Measurements from ENCODE around the gene PTGS1. TPM values are rescaled to one million over a fixed set of nuclear protein-coding genes. Genes with fewer than 3 reads are reported as not detected.

Gene PTGS1
- total and polyA plus RNA-seq, 2 of the 8 experiments (the other 6 are each of a cell fraction or from before 2014, with no cell fraction given) = 1.1 to 1.9 TPM

- H3K27me3 ChIP-seq (replicated peaks in 1 of 4; ENCODE audit: control insufficient read depth in 3 of 4, extremely low read depth in 1 of 4, insufficient read depth in 3 of 4, low read length in 3 of 4) = peaks cover 0 to 8% (median 3%) of the 10 kb centered on the region in 4 experiments; a peak in 4 of 7 replicates
- no peak overlapping the region for H3K23ac ChIP-seq (ENCODE audit: insufficient read length)
- no peak overlapping the region for H3K9ac ChIP-seq (replicated peaks in 1 of 4; ENCODE audit: extremely low read depth in 1 of 4, low read depth in 3 of 4, low read length in 3 of 4)
- ChIA-PET POLR2A (ENCODE audit: partially characterized antibody) (no interaction called here), CTCF (ENCODE audit: partially characterized antibody) (interaction anchor here (0.9 to 4.9 kb wide), 20 partner anchors 12 to 455 kb away, joined by 3 to 43 read pairs (median 4); no protein-coding TSS in a partner anchor)
- FAIRE-seq (no peak), DNase-seq (ENCODE audit: low read depth in 1 of 2, low spot score in 2 of 2) (no peak)
- H3K79me1 ChIP-seq (ENCODE audit: low read depth, low read length) = no peaks in the 10 kb centered on the region
- no peak overlapping the region for H3K56ac ChIP-seq (replicated peaks; ENCODE audit: insufficient read length, low read depth, low read length)
- H4K5ac ChIP-seq (ENCODE audit: insufficient read length, low read depth, low read length) = no peak overlapping the region
- no peak overlapping the region for H2BK15ac ChIP-seq (ENCODE audit: low read length)
- H3K36me3 ChIP-seq (ENCODE audit: control insufficient read depth in 2 of 4, insufficient read depth in 4 of 4, low read length in 3 of 4) = no peaks in the 10 kb centered on the region
- no peak overlapping the region for H4K91ac ChIP-seq (replicated peaks; ENCODE audit: insufficient read length, low read length)
- H2AFZ ChIP-seq (ENCODE audit: low read length) = no peak overlapping the region
- TF ChIP-seq SRF (IDR thresholded peaks at IDR 0.05; ENCODE audit: low read depth, low read length) = no peak
- TF ChIP-seq CHD2 (IDR thresholded peaks at IDR 0.05; ENCODE audit: low read length) = no peak
- no peak for TF ChIP-seq SP2 (IDR thresholded peaks at IDR 0.05; ENCODE audit: low read length)
- no peak for TF ChIP-seq SIN3A (conservative IDR thresholded peaks at IDR 0.05 in 1 of 2, IDR thresholded peaks at IDR 0.05 in 1 of 2; ENCODE audit: low read depth in 1 of 2, low read length in 2 of 2)
- TF ChIP-seq BACH1 (IDR thresholded peaks at IDR 0.05; ENCODE audit: low read length) = no peak
- no peak for TF ChIP-seq EGR1 (IDR thresholded peaks at IDR 0.05; ENCODE audit: borderline replicate concordance, low read depth, low read length)
- no peak for TF ChIP-seq RXRA (IDR thresholded peaks at IDR 0.05; ENCODE audit: insufficient read depth, low read depth, low read length)
- TF ChIP-seq POLR2AphosphoS5 (IDR thresholded peaks at IDR 0.05; ENCODE audit: low read depth, low read length) = no peak
- TF ChIP-seq EZH2 (IDR thresholded peaks at IDR 0.05; ENCODE audit: low read depth, low read length, severe bottlenecking) = no peak
- no peak for TF ChIP-seq ZNF274 (IDR thresholded peaks at IDR 0.05; ENCODE audit: borderline replicate concordance, extremely low read depth, low read length)
- TF ChIP-seq KDM5A (IDR thresholded peaks at IDR 0.05; ENCODE audit: low read length) = no peak
- TF ChIP-seq YY1 (IDR thresholded peaks at IDR 0.05; ENCODE audit: low read depth, low read length) = no peak
- no peak for TF ChIP-seq SP1 (IDR thresholded peaks at IDR 0.05; ENCODE audit: low read depth, low read length)
- no peak for TF ChIP-seq TBP (IDR thresholded peaks at IDR 0.05; ENCODE audit: low read depth, low read length)
- TF ChIP-seq BCL11A (IDR thresholded peaks at IDR 0.05; ENCODE audit: low read depth in 2 of 2, low read length in 2 of 2) = no peak
- H3K4me1 ChIP-seq (replicated peaks in 1 of 4; ENCODE audit: control insufficient read depth in 3 of 4, insufficient read depth in 4 of 4, low read length in 3 of 4) = peaks cover 12 to 21% (median 16%) of the 10 kb centered on the region in 4 experiments
- 0 out of 2 replicates have a peak overlapping the region, but pooled peaks have one; percentile 48 for H2BK20ac ChIP-seq (ENCODE audit: low read length)
- 87% methylated on average over 6 of the region's 8 CpGs; no CpG with 5 or more reads in 1 of the 2 experiments for WGBS, 2 experiments (ENCODE audit: extremely low coverage in 1 of 2, insufficient coverage in 1 of 2, insufficient read length in 1 of 2, insufficient replicate concordance in 2 of 2, low coverage in 1 of 2, low lambda C conversion rate in 2 of 2, missing lambda C conversion rate in 1 of 2)
- no peak overlapping the region for H3K4me3 ChIP-seq (ENCODE audit: extremely low read depth in 1 of 4, insufficient read depth in 2 of 4, low read depth in 3 of 4, low read length in 4 of 4)
- no peak overlapping the region for H2BK5ac ChIP-seq (ENCODE audit: low read depth, low read length)
- H2AK5ac ChIP-seq (ENCODE audit: low read depth, low read length) = no peak overlapping the region
- 0 out of 4 replicates have a peak, but pooled peaks cover 0 to 5% of the 10 kb centered on the region in 2 experiments for H3K9me3 ChIP-seq (ENCODE audit: insufficient read depth in 2 of 2, low read depth in 1 of 2, low read length in 1 of 2)
- H3K14ac ChIP-seq (ENCODE audit: insufficient read length) = no peak overlapping the region
- H3K27ac ChIP-seq (ENCODE audit: low read depth, low read length) = no peak overlapping the region
- no peak overlapping the region for H3K4ac ChIP-seq (replicated peaks; ENCODE audit: insufficient read length, low read depth, low read length)
- no peak overlapping the region for H3K18ac ChIP-seq (ENCODE audit: extremely low read depth, low read length)
- no peak overlapping the region for H4K8ac ChIP-seq (ENCODE audit: extremely low read depth, insufficient read depth, low read length)
- H2BK120ac ChIP-seq (replicated peaks; ENCODE audit: low read depth, low read length) = no peak overlapping the region
- no peaks in the 10 kb centered on the region for H3K23me2 ChIP-seq (ENCODE audit: low read depth, low read length)
- H3K4me2 ChIP-seq (ENCODE audit: insufficient read depth in 1 of 2, low read depth in 2 of 2, low read length in 2 of 2) = no peak overlapping the region
- no peaks in the 10 kb centered on the region for H4K20me1 ChIP-seq (replicated peaks in 1 of 2; ENCODE audit: control insufficient read depth in 1 of 2, insufficient read depth in 2 of 2, low read length in 2 of 2)
- H3K79me2 ChIP-seq (ENCODE audit: control insufficient read depth in 1 of 2, insufficient read depth in 2 of 2, low read length in 2 of 2) = no peaks in the 10 kb centered on the region
- H2BK12ac ChIP-seq (ENCODE audit: low read depth, low read length) = peak overlapping the region; percentile 68; the same call in 1 of the 2 replicates
Measured at GRCh38 chr9:122378236-122378635, 7.4 kb downstream of the PTGS1 start.

All from H1 (cell line).